Mesothelial cell of epicardium (in vitro differentiated cells): Measurements from ENCODE around the gene ST6GALNAC5. TPM values are rescaled to one million over a fixed set of nuclear protein-coding genes. Genes with fewer than 3 reads are reported as not detected.

Source experiments
- DNase-seq, 2 experiments: peaks; one replicate each; pipeline ENCODE4 v3.0.0; 2021; ENCODE audit warnings: low spot score in 2 of 2; ENCODE audit not compliant: unreplicated experiment in 2 of 2
- H3K27ac Mint-ChIP-seq: 2 replicates; pipeline ENCODE4 v1.8.0; 2021; ENCODE audit warnings: mixed read lengths
- H3K27me3 Mint-ChIP-seq: 2 replicates; pipeline ENCODE4 v1.8.0; 2021; ENCODE audit warnings: low read depth, mixed read lengths
- H3K36me3 Mint-ChIP-seq: 2 replicates; pipeline ENCODE4 v1.8.0; 2021; ENCODE audit warnings: mixed read lengths
- H3K4me1 Mint-ChIP-seq: 2 replicates; pipeline ENCODE4 v1.8.0; 2021; ENCODE audit warnings: mixed read lengths
- H3K4me3 Mint-ChIP-seq: 2 replicates; pipeline ENCODE4 v1.8.0; 2021; ENCODE audit warnings: mild to moderate bottlenecking, moderate library complexity, mixed read lengths
- H3K9me3 Mint-ChIP-seq: 2 replicates; pipeline ENCODE4 v1.8.0; 2021; ENCODE audit warnings: mixed read lengths
- total RNA-seq: library from RNA; stranded (reverse); gene quantifications from 3 replicates; pipeline ENCODE4 v1.2.1, GENCODE V29; 2021
- TF ChIP-seq, protein P1 (sequence below): fragments of 200-600 bp; sonication (generic); IDR thresholded peaks from one replicate; pipeline ENCODE4 v1.5.0; 2021; ENCODE audit warnings: antibody characterized with exemption; ENCODE audit not compliant: unreplicated experiment

ST6GALNAC5 gene
- total RNA-seq, 1 donor from 2014 or later, result 16.7 TPM

DNA sequence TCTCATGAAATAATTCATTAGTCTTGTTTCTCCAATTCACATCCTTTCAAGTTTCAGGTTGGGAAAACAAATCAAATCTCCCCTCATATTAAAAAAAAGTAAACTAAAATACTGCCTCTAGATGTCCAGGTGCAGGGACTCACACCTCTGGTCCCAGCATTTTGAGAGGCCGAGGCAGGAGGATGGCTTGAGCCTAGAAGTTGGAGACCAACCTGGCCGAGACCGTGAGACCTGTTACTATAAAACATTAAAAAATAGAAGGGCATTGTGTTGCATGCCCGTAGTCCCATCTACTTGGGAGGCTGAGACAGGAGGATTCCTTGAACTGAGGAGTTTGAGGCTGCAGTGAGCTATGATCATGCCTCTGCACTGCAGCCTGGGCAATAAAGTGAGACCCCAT lies 61.9 kb downstream of the ST6GALNAC5 start:
- peaks cover 3% of the 10 kb centered on the region for H3K9me3 Mint-ChIP-seq
- H3K27ac Mint-ChIP-seq, result no peak overlapping the region
- no peak overlapping the region for H3K4me3 Mint-ChIP-seq
- peaks cover 10% of the 10 kb centered on the region for H3K4me1 Mint-ChIP-seq
- TF ChIP-seq, protein P1, sequence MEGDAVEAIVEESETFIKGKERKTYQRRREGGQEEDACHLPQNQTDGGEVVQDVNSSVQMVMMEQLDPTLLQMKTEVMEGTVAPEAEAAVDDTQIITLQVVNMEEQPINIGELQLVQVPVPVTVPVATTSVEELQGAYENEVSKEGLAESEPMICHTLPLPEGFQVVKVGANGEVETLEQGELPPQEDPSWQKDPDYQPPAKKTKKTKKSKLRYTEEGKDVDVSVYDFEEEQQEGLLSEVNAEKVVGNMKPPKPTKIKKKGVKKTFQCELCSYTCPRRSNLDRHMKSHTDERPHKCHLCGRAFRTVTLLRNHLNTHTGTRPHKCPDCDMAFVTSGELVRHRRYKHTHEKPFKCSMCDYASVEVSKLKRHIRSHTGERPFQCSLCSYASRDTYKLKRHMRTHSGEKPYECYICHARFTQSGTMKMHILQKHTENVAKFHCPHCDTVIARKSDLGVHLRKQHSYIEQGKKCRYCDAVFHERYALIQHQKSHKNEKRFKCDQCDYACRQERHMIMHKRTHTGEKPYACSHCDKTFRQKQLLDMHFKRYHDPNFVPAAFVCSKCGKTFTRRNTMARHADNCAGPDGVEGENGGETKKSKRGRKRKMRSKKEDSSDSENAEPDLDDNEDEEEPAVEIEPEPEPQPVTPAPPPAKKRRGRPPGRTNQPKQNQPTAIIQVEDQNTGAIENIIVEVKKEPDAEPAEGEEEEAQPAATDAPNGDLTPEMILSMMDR, result no peak
- H3K27me3 Mint-ChIP-seq, result no peaks in the 10 kb centered on the region
- no peaks in the 10 kb centered on the region for H3K36me3 Mint-ChIP-seq
- DNase-seq, result no peak

DNA sequence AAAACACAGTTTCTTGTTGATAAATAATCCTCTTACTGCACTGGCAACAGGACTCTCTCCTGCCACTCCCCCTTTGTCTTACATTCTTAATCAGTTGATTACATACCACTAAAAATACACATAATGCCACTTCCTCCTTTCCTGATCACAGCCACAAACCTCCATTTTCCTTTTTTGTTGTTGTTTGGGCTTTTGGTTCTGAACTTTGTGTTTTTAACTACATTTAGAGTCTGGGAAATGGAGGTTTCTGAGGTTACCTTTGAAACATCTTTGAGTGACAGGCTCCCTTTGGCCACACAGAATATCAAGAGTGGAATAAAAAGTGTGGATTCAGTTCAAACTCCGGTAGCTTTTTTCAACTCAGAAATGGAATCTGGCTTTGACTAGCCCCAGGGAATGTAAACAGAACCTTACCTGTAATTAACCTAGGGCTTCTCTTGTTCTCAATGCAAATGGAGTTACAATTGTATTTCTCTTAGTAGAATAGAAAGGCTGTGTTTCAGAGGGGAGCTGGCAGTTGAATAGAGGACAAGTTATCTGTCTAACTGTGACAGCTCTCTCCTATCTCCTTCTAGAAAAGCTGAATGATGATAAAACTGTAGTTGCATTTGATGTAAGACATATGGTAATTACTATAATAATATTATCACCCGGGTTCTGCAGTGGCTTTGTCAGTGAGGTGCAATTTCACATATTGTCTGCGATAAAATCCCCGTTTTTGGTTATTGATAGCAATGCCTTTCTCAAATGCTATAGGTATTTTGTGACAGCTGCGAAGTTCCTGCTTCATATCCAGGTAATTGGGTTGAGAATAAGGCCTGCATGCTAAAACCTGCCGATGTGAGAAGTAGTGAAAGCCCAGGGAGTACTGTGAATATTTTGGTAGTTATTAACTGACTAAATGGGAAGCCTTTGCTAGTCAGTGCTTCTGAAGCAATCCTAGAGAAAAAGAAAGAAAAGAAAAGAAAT lies 66.9 kb downstream of the ST6GALNAC5 start:
- H3K4me1 Mint-ChIP-seq, result peaks cover 17% of the 10 kb centered on the region
- no peak overlapping the region for H3K4me3 Mint-ChIP-seq
- H3K36me3 Mint-ChIP-seq, result no peaks in the 10 kb centered on the region
- no peaks in the 10 kb centered on the region for H3K27me3 Mint-ChIP-seq
- H3K27ac Mint-ChIP-seq, result peak overlapping the region; percentile 55
- no peak for DNase-seq
- TF ChIP-seq, protein P1, result no peak
- H3K9me3 Mint-ChIP-seq, result peaks cover 3% of the 10 kb centered on the region

DNA sequence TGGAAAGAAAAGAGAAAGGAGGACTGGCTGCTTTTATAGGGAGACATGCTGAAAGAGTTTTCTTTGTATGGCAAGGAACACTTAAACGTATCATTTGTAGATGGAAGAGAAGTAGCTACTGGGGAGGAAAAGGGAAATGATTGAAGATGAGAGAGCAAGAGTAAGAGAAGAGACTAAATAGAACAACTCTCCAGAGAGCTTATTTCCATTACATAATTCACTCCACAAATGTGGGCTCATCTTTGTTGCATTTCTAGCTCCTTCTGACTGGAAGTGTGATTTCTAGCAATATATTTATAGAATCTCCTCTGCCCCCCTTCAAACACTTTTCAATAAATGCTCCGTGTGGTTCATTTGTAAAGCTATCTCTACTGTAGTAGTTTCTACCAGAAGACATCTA lies 71.0 kb downstream of the ST6GALNAC5 start:
- TF ChIP-seq, protein P1, result no peak
- H3K36me3 Mint-ChIP-seq, result no peaks in the 10 kb centered on the region
- no peak overlapping the region for H3K27ac Mint-ChIP-seq

DNA sequence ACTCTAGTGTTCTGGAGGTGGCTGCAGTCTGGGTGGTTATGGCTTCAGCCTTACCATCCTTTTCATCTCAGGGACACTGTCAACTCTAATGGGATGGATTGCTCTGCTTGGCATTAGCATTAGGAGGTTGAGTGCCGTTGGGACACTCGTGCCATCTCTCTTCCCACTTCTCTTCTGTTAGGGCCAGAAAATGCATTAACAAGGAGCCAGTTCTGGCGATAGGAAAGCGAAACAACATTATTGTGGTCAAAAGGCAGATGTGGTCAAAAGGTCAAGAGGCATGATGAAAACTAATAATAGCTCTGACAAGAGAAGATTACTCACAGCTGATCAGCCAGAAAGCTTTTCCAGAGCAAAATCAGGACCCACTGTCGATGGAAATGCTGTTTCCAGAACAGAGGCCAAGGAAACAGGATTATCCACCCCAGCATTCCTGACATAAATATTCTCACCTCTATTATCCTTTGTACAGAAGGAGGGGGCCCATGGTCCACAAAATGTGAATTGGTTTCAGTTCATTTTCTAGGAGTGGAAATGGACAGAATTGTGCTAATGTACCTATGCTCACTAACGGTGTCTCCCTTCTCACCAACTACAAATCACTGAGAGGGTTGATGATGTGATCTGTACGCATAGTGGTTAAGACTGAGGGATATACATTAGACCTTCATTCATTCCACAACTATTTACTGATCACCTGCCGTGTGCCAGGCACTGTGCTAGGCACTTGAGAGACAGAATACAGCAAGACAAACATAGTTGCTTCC lies 72.0 kb downstream of the ST6GALNAC5 start:
- Mint-ChIP-seq H3K9me3 (no peaks in the 10 kb centered on the region), H3K4me1 (peaks cover 6% of the 10 kb centered on the region), H3K4me3 (no peak overlapping the region), H3K27me3 (no peaks in the 10 kb centered on the region), H3K36me3 (no peaks in the 10 kb centered on the region), H3K27ac (no peak overlapping the region)
- TF ChIP-seq, protein P1, result no peak
- DNase-seq, result no peak

More for the DNA sequence above, 71.0 kb downstream of the ST6GALNAC5 start:
- Mint-ChIP-seq H3K4me1 (peaks cover 15% of the 10 kb centered on the region), H3K4me3 (no peak overlapping the region), H3K9me3 (no peaks in the 10 kb centered on the region), H3K27me3 (no peaks in the 10 kb centered on the region)
- DNase-seq, result no peak

DNA sequence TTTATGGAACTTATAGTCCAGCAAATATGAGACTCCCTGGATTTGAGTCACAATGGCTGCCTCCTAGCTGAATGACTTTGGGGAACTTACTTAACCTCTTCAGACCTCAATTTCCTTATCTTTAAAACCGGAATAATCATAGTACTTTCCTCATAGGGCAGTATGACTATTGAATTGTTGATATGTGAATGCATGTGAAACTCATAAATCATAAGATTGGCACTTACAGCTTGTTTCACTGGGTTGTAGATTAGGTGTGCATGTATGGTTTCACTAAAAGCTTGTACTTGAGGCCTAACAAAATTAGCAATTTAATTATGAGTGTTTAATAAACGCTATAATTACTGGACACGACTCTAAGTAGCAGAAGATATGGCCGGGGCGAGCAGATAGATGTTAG lies 72.5 kb downstream of the ST6GALNAC5 start:
- Mint-ChIP-seq H3K9me3 (no peaks in the 10 kb centered on the region), H3K27me3 (no peaks in the 10 kb centered on the region), H3K4me1 (peaks cover 3% of the 10 kb centered on the region), H3K27ac (no peak overlapping the region), H3K36me3 (no peaks in the 10 kb centered on the region), H3K4me3 (no peak overlapping the region)
- DNase-seq, result no peak
- TF ChIP-seq, protein P1, result no peak
